PC-3 (cell line): ENCODE measurements around the gene NOD1. TPM values are rescaled to one million over a fixed set of nuclear protein-coding genes. Genes with fewer than 3 reads are reported as not detected.

ENCODE experiments used
- ATAC-seq: fragments of 200-7000 bp; cut with Tn5 transposase; 2 replicates; pipeline ENCODE4 v1.9.1; 2020; ENCODE audit warnings: mild to moderate bottlenecking, moderate library complexity
- BruUV-seq: library from RNA; stranded (reverse); fragments of 400-500 nt; replicated peaks from 2 replicates; lab custom pipeline; 2021; lab: Mats Ljungman, UMichigan
- CTCF ChIA-PET: fragments of 300-600 bp; sonication (Branson Sonifier 250); formaldehyde crosslinking; loops from one replicate; lab custom pipeline; 2022; ENCODE audit warnings: antibody characterized with exemption; lab: Charles Lee
- POLR2A ChIA-PET: fragments of 300-600 bp; sonication (Branson Sonifier 250); formaldehyde crosslinking; loops from one replicate; lab custom pipeline; 2022; ENCODE audit warnings: antibody characterized with exemption; ENCODE audit not compliant: unreplicated experiment; lab: Charles Lee
- DNase-seq: peaks from one replicate; pipeline ENCODE4 v3.0.0-alpha.2; 2015
- H2AFZ ChIP-seq: fragments of 300-600 bp; sonication (generic); 2 replicates; pipeline ENCODE4 v1.6.0; 2016; ENCODE audit warnings: antibody characterized with exemption, low read length
- H3F3A ChIP-seq: fragments of 300-600 bp; sonication (generic); one replicate; pipeline ENCODE4 v1.6.0; 2017; ENCODE audit warnings: antibody characterized with exemption, low read length, control low read depth, mild to moderate bottlenecking; ENCODE audit not compliant: unreplicated experiment
- H3K27ac ChIP-seq: fragments of 300-600 bp; sonication (generic); 2 replicates; pipeline ENCODE4 v1.5.1; 2016; ENCODE audit warnings: mild to moderate bottlenecking, low read length
- H3K27me3 ChIP-seq: fragments of 300-600 bp; sonication (generic); 2 replicates; pipeline ENCODE4 v1.6.1; 2016; ENCODE audit warnings: low read length, mixed read lengths
- H3K36me3 ChIP-seq: fragments of 300-600 bp; sonication (generic); 2 replicates; pipeline ENCODE4 v1.6.1; 2016; ENCODE audit warnings: low read depth, mixed run types, low read length, mixed read lengths
- H3K4me1 ChIP-seq: fragments of 300-600 bp; sonication (generic); 2 replicates; pipeline ENCODE4 v1.5.1; 2016; ENCODE audit warnings: low read length; ENCODE audit not compliant: insufficient read depth
- H3K4me2 ChIP-seq: fragments of 300-600 bp; sonication (generic); 2 replicates; pipeline ENCODE4 v1.6.0; 2016; ENCODE audit warnings: low read length
- H3K4me3 ChIP-seq: fragments of 300-600 bp; sonication (generic); 2 replicates; pipeline ENCODE4 v1.5.1; 2016; ENCODE audit warnings: mild to moderate bottlenecking, low read length, mixed read lengths
- H3K79me2 ChIP-seq: fragments of 300-600 bp; sonication (generic); 2 replicates; pipeline ENCODE4 v1.6.1; 2017; ENCODE audit warnings: low read length, mixed read lengths
- H3K9ac ChIP-seq: fragments of 300-600 bp; sonication (generic); 2 replicates; pipeline ENCODE4 v1.6.0; 2016; ENCODE audit warnings: mild to moderate bottlenecking, low read length
- H3K9me2 ChIP-seq: fragments of 300-600 bp; sonication (generic); replicated peaks from 2 replicates; pipeline ENCODE4 v1.6.1; 2016; ENCODE audit warnings: mixed run types, low read length, mixed read lengths
- H3K9me3 ChIP-seq: fragments of 300-600 bp; sonication (generic); 2 replicates; pipeline ENCODE4 v1.6.1; 2016; ENCODE audit warnings: low read length, mixed read lengths
- H4K20me1 ChIP-seq: fragments of 300-600 bp; sonication (generic); 2 replicates; pipeline ENCODE4 v1.6.1; 2016; ENCODE audit warnings: low read length, mixed read lengths
- CTCF ChIP-seq: fragments of 300-600 bp; sonication (generic); conservative IDR thresholded peaks from 2 replicates; pipeline ENCODE4 v1.5.1; 2017; ENCODE audit warnings: antibody characterized with exemption, low read depth, mild to moderate bottlenecking, low read length
- EZH2 ChIP-seq: fragments of 300-600 bp; sonication (generic); IDR thresholded peaks from one replicate; pipeline ENCODE4 v1.6.1; 2017; ENCODE audit warnings: antibody characterized with exemption, mild to moderate bottlenecking, low read length; ENCODE audit not compliant: unreplicated experiment
- EZH2phosphoT487 ChIP-seq: fragments of 300-600 bp; sonication (generic); IDR thresholded peaks from 2 replicates; pipeline ENCODE4 v1.6.1; 2018; ENCODE audit warnings: mild to moderate bottlenecking, antibody characterized with exemption, low read length, borderline replicate concordance
- intact Hi-C: fragments of 100-400 bp; cut with micrococcal nuclease; formaldehyde crosslinking; loops from 2 replicates; pipeline ENCODE4 v1.9.0; 2023
- total RNA-seq: library from RNA; depleted of rRNA; stranded (reverse); fragments of >200 nt; gene quantifications from 2 replicates; pipeline ENCODE4 v1.2.3, GENCODE V29; 2014

The NOD1 gene
- total RNA-seq, 1 experiment from 2014 or later = 5.9 TPM

DNA sequence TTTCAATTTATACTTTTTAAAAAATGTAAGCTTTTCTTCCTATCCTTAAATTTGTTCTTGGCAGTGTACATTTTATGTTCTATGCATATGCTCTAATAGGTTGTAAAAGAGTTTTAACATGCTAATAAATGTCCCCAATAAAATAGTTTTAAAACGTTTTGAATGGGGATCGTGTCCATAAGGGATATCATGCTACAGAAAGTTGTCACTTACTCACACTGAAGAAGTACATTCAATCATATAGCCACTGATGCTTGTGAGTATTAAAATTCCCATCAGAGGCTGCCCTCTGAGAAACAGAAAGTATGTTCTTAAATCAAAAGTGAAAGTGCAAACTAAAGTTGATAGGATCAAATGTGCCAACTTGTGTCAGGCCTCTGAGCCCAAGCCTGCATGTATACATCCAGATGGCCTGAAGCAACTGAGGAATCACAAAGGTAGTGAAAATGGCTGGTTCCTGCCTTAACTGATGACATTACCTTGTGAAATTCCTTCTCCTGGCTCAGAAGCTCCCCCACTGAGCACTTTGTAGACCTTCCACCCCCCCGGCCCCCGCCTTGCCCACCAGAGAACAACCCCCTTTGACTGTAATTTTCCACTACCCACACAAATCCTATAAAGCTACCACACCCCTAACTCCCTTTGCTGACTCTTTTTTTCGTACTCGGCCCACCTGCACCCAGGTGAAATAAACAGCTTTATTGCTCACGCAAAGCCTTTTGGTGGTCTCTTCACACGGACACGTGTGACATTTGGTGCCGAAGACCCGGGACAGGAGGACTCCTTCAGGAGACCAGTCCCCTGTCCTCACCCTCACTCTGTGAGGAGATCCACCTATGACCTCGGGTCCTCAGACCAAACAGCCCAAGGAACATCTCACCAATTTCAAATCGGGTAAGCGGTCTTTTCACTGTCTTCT, 877 bp upstream of the NOD1 start:
- Histone ChIP-seq H4K20me1 (no peaks in the 10 kb centered on the region), H3F3A (no peaks in the 10 kb centered on the region), H3K36me3 (no peaks in the 10 kb centered on the region), H2AFZ (peak overlapping the region; percentile 95), H3K27ac (peak overlapping the region; percentile 71), H3K4me1 (peaks cover 12% of the 10 kb centered on the region; the same call in 1 of the 2 replicates), H3K4me2 (peak overlapping the region; percentile 97), H3K9me3 (no peaks in the 10 kb centered on the region), H3K9me2 (no peaks in the 10 kb centered on the region), H3K4me3 (peak overlapping the region; percentile 87), H3K27me3 (no peaks in the 10 kb centered on the region), H3K9ac (peak overlapping the region; percentile 82), H3K79me2 (peaks cover 31% of the 10 kb centered on the region)
- POLR2A ChIA-PET = no interaction called here
- intact Hi-C loops = loop anchor here (1.0 kb wide), 1 partner anchor 25 kb away; the partner anchor contains the start of gene GGCT
- ATAC-seq (no peak; the same call in 1 of the 2 replicates), DNase-seq (peak; percentile 26)
- TF ChIP-seq EZH2 (no peak), CTCF (no peak), EZH2phosphoT487 (no peak)
- CTCF ChIA-PET = interaction anchor here (1.5 kb wide), 1 partner anchor 85 kb away, joined by 3 read pairs; no protein-coding TSS in a partner anchor
- BruUV-seq = TSS peak; percentile 89

DNA sequence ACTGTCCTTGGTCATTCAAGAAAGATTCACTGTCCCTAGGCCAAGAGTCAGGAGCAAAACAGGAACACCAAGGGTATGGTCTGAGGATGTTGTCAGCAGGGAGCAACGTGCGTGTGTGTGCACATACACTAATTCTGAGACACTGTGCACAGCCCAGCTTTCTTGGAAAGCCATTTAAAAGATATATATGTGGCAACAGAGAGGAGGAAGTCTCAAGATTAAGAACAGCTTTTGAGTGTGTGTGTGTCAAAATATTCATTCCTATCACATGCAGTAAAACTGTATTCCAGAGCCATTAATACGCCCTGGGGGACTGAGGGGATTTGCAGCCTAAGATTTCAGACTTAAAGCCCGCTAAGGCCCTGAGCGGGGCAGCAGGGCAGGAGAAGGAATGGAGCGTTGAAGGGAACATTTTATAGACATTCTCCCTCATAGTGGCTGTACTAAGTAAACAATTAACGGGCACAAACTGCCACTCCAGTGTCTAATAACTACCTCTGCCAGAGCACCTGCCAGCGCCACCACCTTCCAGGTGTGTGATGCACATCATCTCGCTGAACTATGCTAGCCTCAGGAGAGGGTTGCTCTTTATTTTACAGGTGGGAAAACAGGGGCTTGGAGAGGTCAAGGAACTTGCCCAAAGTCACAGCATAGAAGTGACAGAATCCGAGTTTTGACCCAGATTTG, 2.0 kb downstream of the NOD1 start:
- no peaks in the 10 kb centered on the region for H3F3A ChIP-seq
- no peaks in the 10 kb centered on the region for H4K20me1 ChIP-seq
- DNase-seq (no peak), ATAC-seq (no peak)
- H2AFZ ChIP-seq = no peak overlapping the region
- H3K27ac ChIP-seq = no peak overlapping the region
- peaks cover 44% of the 10 kb centered on the region for H3K79me2 ChIP-seq
- H3K9me2 ChIP-seq = no peaks in the 10 kb centered on the region
- ChIA-PET CTCF (no interaction called here), POLR2A (no interaction called here)
- H3K4me1 ChIP-seq = peaks cover 12% of the 10 kb centered on the region; the same call in 1 of the 2 replicates
- no peaks in the 10 kb centered on the region for H3K36me3 ChIP-seq
- H3K9me3 ChIP-seq = no peaks in the 10 kb centered on the region
- H3K9ac ChIP-seq = no peak overlapping the region
- no peaks in the 10 kb centered on the region for H3K27me3 ChIP-seq
- no TSS peak for BruUV-seq
- TF ChIP-seq EZH2 = no peak
- TF ChIP-seq EZH2phosphoT487 = no peak
- no peak for TF ChIP-seq CTCF
- peak overlapping the region; percentile 97; the same call in 1 of the 2 replicates for H3K4me2 ChIP-seq
- H3K4me3 ChIP-seq = peak overlapping the region; percentile 87; the same call in 1 of the 2 replicates
- intact Hi-C loops = no loop called here
